Measurements from ENCODE around the gene SIRT5.
A peak's percentile ranks its signal among the peaks of the same experiment; 100 is the strongest.

Gene SIRT5

DNA sequence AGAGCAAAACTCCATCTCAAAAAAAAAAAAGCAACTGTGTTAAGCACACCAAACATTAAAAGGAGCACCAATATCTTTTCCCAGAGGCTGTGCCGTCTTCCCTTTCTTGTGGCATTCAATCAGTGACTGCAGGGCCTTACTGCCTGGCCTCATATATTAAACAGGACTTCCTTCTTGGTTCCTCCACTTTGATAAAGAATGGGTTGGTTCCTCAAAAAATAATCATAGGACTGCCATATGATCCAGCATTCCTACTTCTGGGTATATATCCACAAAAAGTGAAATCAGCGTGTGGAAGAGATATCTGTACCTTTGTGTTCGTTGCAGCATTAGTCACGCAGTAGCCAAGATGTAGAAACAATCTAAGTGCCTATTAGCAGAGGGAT lies 46.7 kb upstream of the SIRT5 start:
- H3K27ac ChIP-seq (ENCODE audit: low read depth, low read length): no peak overlapping the region
- H3K36me3 ChIP-seq (ENCODE audit: control insufficient read depth in 1 of 2, insufficient read depth in 2 of 2, low read length in 2 of 2): no peaks in the 10 kb centered on the region
- H3K14ac ChIP-seq (ENCODE audit: low read length): no peak overlapping the region
- H3K4me2 ChIP-seq (ENCODE audit: low read length): no peak overlapping the region
- H3K23ac ChIP-seq (ENCODE audit: low read length): no peak overlapping the region
- DNase-seq: no peak
- no peak overlapping the region for H3K18ac ChIP-seq (ENCODE audit: low read length)
- H2BK12ac ChIP-seq (ENCODE audit: low read length): no peak overlapping the region
- peaks cover 2% of the 10 kb centered on the region for H3K79me1 ChIP-seq (ENCODE audit: low read length)
- H2BK120ac ChIP-seq (ENCODE audit: insufficient read depth, low read length, poor library complexity): no peak overlapping the region
- H3K79me2 ChIP-seq (ENCODE audit: control insufficient read depth, insufficient read depth, low read length, poor library complexity): no peaks in the 10 kb centered on the region
- H4K8ac ChIP-seq (ENCODE audit: low read depth, low read length): no peak overlapping the region
- no peak overlapping the region for H3K4me3 ChIP-seq (ENCODE audit: low read depth, low read length)
- H3K4me1 ChIP-seq (ENCODE audit: control insufficient read depth in 1 of 2, insufficient read depth in 2 of 2, low read length in 2 of 2): peaks cover 5 to 10% of the 10 kb centered on the region in 2 experiments
- H2AK5ac ChIP-seq (ENCODE audit: low read length): no peak overlapping the region
- no peaks in the 10 kb centered on the region for H3K9me3 ChIP-seq (ENCODE audit: insufficient read depth, low read depth, low read length)
- no peak overlapping the region for H3K4ac ChIP-seq (ENCODE audit: low read depth, low read length)
- H3K27me3 ChIP-seq (ENCODE audit: insufficient read depth, low read length): no peaks in the 10 kb centered on the region
- H4K12ac ChIP-seq (ENCODE audit: low read depth, low read length): no peak overlapping the region
- no peak overlapping the region for H2BK5ac ChIP-seq (ENCODE audit: low read depth, low read length, poor library complexity)
- no peak overlapping the region for H4K91ac ChIP-seq (ENCODE audit: low read depth, low read length)
- no peak overlapping the region for H3K9ac ChIP-seq (ENCODE audit: low read length)
- H2AFZ ChIP-seq (ENCODE audit: insufficient read depth, low read length, poor library complexity): no peak overlapping the region
- no CpG with 5 or more reads among the region's 4 CpGs for WGBS (ENCODE audit: extremely low coverage, insufficient coverage, insufficient read length)

DNA sequence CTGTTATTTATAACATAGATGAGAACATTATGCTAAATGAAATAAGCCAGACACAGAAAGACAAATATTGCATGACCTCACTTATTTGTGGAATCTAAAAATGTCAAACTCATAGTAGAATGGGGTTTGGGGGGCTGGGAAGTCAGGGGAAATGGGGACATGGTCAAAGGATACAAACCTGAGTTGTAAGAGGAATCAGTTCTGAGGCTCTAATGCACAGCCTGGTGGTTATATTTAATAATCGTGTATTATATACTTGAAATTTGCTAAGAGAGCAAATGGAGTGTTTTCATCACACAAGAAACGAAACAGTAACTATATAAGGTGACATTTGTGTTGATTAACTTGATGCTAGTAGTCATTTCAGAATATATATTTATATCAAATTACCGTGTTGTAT lies 46.2 kb upstream of the SIRT5 start:
- Histone ChIP-seq H3K79me2 (ENCODE audit: control insufficient read depth, insufficient read depth, low read length, poor library complexity) (no peaks in the 10 kb centered on the region), H3K36me3 (ENCODE audit: control insufficient read depth in 1 of 2, insufficient read depth in 2 of 2, low read length in 2 of 2) (no peaks in the 10 kb centered on the region), H2AFZ (ENCODE audit: insufficient read depth, low read length, poor library complexity) (no peak overlapping the region), H4K8ac (ENCODE audit: low read depth, low read length) (no peak overlapping the region), H4K91ac (ENCODE audit: low read depth, low read length) (no peak overlapping the region), H3K4me1 (ENCODE audit: control insufficient read depth in 1 of 2, insufficient read depth in 2 of 2, low read length in 2 of 2) (peaks cover 5 to 10% of the 10 kb centered on the region in 2 experiments), H2BK12ac (ENCODE audit: low read length) (no peak overlapping the region), H3K23ac (ENCODE audit: low read length) (no peak overlapping the region), H4K12ac (ENCODE audit: low read depth, low read length) (no peak overlapping the region), H3K27me3 (ENCODE audit: insufficient read depth, low read length) (no peaks in the 10 kb centered on the region), H2BK120ac (ENCODE audit: insufficient read depth, low read length, poor library complexity) (no peak overlapping the region), H3K27ac (ENCODE audit: low read depth, low read length) (no peak overlapping the region), H3K79me1 (ENCODE audit: low read length) (peaks cover 2% of the 10 kb centered on the region), H3K14ac (ENCODE audit: low read length) (no peak overlapping the region), H3K9ac (ENCODE audit: low read length) (no peak overlapping the region), H3K4me2 (ENCODE audit: low read length) (no peak overlapping the region), H2AK5ac (ENCODE audit: low read length) (no peak overlapping the region), H3K18ac (ENCODE audit: low read length) (no peak overlapping the region), H3K4ac (ENCODE audit: low read depth, low read length) (no peak overlapping the region), H2BK5ac (ENCODE audit: low read depth, low read length, poor library complexity) (no peak overlapping the region), H3K4me3 (ENCODE audit: low read depth, low read length) (no peak overlapping the region), H3K9me3 (ENCODE audit: insufficient read depth, low read depth, low read length) (no peaks in the 10 kb centered on the region)
- no CpG with 5 or more reads among the region's 3 CpGs for WGBS (ENCODE audit: extremely low coverage, insufficient coverage, insufficient read length)
- no peak for DNase-seq

DNA sequence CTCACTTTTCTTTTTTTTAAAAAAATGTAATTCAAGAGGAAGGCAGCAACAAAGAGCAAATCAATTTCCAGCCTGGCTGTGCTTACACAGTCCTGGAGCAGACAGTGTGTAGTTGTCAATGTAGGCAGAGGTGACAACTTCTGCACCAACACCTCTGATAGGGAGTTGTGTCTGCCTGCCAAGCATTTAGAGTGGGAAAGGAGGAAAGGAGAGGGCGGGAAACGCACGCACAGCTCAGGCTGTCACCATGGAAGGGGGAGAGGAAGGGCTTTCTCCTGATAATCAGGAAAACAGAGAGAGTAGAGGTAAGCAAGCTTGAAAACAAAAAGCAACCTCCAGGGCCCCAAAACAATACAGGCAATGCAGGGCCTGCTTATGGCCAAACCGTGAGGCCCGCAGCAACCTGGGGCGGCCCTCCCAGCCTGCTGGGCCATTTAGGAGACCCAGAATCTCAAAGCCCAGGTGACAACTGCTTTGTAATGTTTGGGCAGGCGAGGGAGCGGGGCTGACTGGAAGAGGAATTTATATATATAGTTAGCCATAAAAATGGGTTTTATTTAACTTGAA lies 45.5 kb upstream of the SIRT5 start:
- WGBS (ENCODE audit: extremely low coverage, insufficient coverage, insufficient read length): no CpG with 5 or more reads among the region's 8 CpGs
- Histone ChIP-seq H2AK5ac (ENCODE audit: low read length) (no peak overlapping the region), H3K27ac (ENCODE audit: low read depth, low read length) (no peak overlapping the region), H3K4me2 (ENCODE audit: low read length) (no peak overlapping the region), H3K36me3 (ENCODE audit: control insufficient read depth in 1 of 2, insufficient read depth in 2 of 2, low read length in 2 of 2) (no peaks in the 10 kb centered on the region), H3K9ac (ENCODE audit: low read length) (no peak overlapping the region), H3K79me2 (ENCODE audit: control insufficient read depth, insufficient read depth, low read length, poor library complexity) (no peaks in the 10 kb centered on the region), H3K4ac (ENCODE audit: low read depth, low read length) (no peak overlapping the region), H4K8ac (ENCODE audit: low read depth, low read length) (no peak overlapping the region), H3K23ac (ENCODE audit: low read length) (no peak overlapping the region), H2BK12ac (ENCODE audit: low read length) (no peak overlapping the region), H2BK5ac (ENCODE audit: low read depth, low read length, poor library complexity) (no peak overlapping the region), H2AFZ (ENCODE audit: insufficient read depth, low read length, poor library complexity) (no peak overlapping the region), H3K18ac (ENCODE audit: low read length) (no peak overlapping the region), H4K91ac (ENCODE audit: low read depth, low read length) (no peak overlapping the region), H3K9me3 (ENCODE audit: insufficient read depth, low read depth, low read length) (no peaks in the 10 kb centered on the region), H2BK120ac (ENCODE audit: insufficient read depth, low read length, poor library complexity) (no peak overlapping the region), H3K79me1 (ENCODE audit: low read length) (peaks cover under 1% of the 10 kb centered on the region), H3K14ac (ENCODE audit: low read length) (no peak overlapping the region), H4K12ac (ENCODE audit: low read depth, low read length) (no peak overlapping the region), H3K4me1 (ENCODE audit: control insufficient read depth in 1 of 2, insufficient read depth in 2 of 2, low read length in 2 of 2) (peaks cover 2 to 6% of the 10 kb centered on the region in 2 experiments), H3K27me3 (ENCODE audit: insufficient read depth, low read length) (no peaks in the 10 kb centered on the region), H3K4me3 (ENCODE audit: low read depth, low read length) (no peak overlapping the region)
- no peak for DNase-seq

DNA sequence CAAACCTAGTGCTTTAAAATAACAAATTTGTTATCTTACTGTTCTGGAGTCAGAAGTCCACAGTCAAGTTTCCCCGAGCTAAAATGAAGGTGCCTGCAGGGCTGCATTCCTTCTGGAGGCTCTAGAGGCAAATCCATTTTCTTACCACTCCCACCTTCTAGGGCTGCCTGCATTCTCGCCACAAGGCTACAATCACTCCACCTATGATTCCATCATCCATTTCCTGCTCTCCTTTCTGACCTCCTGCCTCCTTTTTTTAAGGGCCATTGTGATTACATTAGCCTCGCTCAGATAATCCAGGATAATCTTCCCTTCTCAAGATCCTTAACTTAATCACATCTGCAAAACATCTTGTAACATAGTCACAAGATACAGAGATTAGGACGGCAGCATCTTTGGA lies 42.4 kb upstream of the SIRT5 start:
- no peak overlapping the region for H4K91ac ChIP-seq (ENCODE audit: low read depth, low read length)
- H4K12ac ChIP-seq (ENCODE audit: low read depth, low read length): no peak overlapping the region
- H3K18ac ChIP-seq (ENCODE audit: low read length): no peak overlapping the region
- no peak overlapping the region for H2BK5ac ChIP-seq (ENCODE audit: low read depth, low read length, poor library complexity)
- H3K79me2 ChIP-seq (ENCODE audit: control insufficient read depth, insufficient read depth, low read length, poor library complexity): no peaks in the 10 kb centered on the region
- no peak overlapping the region for H2BK120ac ChIP-seq (ENCODE audit: insufficient read depth, low read length, poor library complexity)
- H3K9ac ChIP-seq (ENCODE audit: low read length): no peak overlapping the region
- H3K9me3 ChIP-seq (ENCODE audit: insufficient read depth, low read depth, low read length): peaks cover 1% of the 10 kb centered on the region
- H3K27ac ChIP-seq (ENCODE audit: low read depth, low read length): no peak overlapping the region
- no peak overlapping the region for H3K4me2 ChIP-seq (ENCODE audit: low read length)
- H3K4me3 ChIP-seq (ENCODE audit: low read depth, low read length): no peak overlapping the region
- no peaks in the 10 kb centered on the region for H3K4me1 ChIP-seq (ENCODE audit: control insufficient read depth in 1 of 2, insufficient read depth in 2 of 2, low read length in 2 of 2)
- H3K36me3 ChIP-seq (ENCODE audit: control insufficient read depth in 1 of 2, insufficient read depth in 2 of 2, low read length in 2 of 2): no peaks in the 10 kb centered on the region
- H3K14ac ChIP-seq (ENCODE audit: low read length): no peak overlapping the region
- no peak overlapping the region for H3K4ac ChIP-seq (ENCODE audit: low read depth, low read length)
- H4K8ac ChIP-seq (ENCODE audit: low read depth, low read length): no peak overlapping the region
- no peaks in the 10 kb centered on the region for H3K27me3 ChIP-seq (ENCODE audit: insufficient read depth, low read length)
- no CpG with 5 or more reads among the region's 4 CpGs for WGBS (ENCODE audit: extremely low coverage, insufficient coverage, insufficient read length)
- no peak overlapping the region for H3K23ac ChIP-seq (ENCODE audit: low read length)
- H2AFZ ChIP-seq (ENCODE audit: insufficient read depth, low read length, poor library complexity): no peak overlapping the region
- no peak overlapping the region for H2BK12ac ChIP-seq (ENCODE audit: low read length)
- H2AK5ac ChIP-seq (ENCODE audit: low read length): no peak overlapping the region
- peak; percentile 90 to 94 for DNase-seq
- no peaks in the 10 kb centered on the region for H3K79me1 ChIP-seq (ENCODE audit: low read length)
